Thoracic aorta (tissue), 2 donors: Measurements from ENCODE around the gene MACF1. TPM values are rescaled to one million over a fixed set of nuclear protein-coding genes. Genes with fewer than 3 reads are reported as not detected.
"Not testable (repeated sequence)": the region's sequence is repeated elsewhere in the genome, so short reads cannot be mapped to it uniquely, and the experiment has no call there.

Experiments
- ATAC-seq: fragments of 150-250 bp; one replicate; pipeline ENCODE4 v1.8.0; 2017; ENCODE audit warnings: low read depth; ENCODE audit not compliant: insufficient number of reproducible peaks, low FRiP score
- DNase-seq: peaks from one replicate; pipeline ENCODE4 v3.0.0-alpha.2; 2020; ENCODE audit warnings: low spot score
- H3K27ac ChIP-seq, 2 donors: fragments of 200-600 bp; sonication (generic); 1 replicate in 1 of 2; 2 replicates in 1 of 2; pipeline ENCODE4 v1.5.1; 2016; ENCODE audit warnings: mild to moderate bottlenecking in 2 of 2, moderate library complexity in 2 of 2
- H3K27me3 ChIP-seq: fragments of 200-600 bp; sonication (generic); replicated peaks from 2 replicates; pipeline ENCODE4 v1.6.0; 2016; ENCODE audit warnings: mild to moderate bottlenecking; ENCODE audit not compliant: insufficient read depth
- H3K36me3 ChIP-seq: fragments of 200-600 bp; sonication (generic); one replicate; pipeline ENCODE4 v1.5.1; 2016
- H3K4me1 ChIP-seq, 2 donors: fragments of 200-600 bp; sonication (generic); 1 replicate in 1 of 2; 2 replicates in 1 of 2; pipeline versions ENCODE4 v1.5.1 to v1.6.0; 2016; ENCODE audit warnings: low read depth in 2 of 2, mild to moderate bottlenecking in 1 of 2; ENCODE audit not compliant: control insufficient read depth in 1 of 2
- H3K4me3 ChIP-seq: fragments of 200-600 bp; sonication (generic); 2 replicates; pipeline ENCODE4 v1.5.1; 2016; ENCODE audit warnings: mild to moderate bottlenecking
- H3K9me3 ChIP-seq: fragments of 200-600 bp; sonication (generic); 2 replicates; pipeline ENCODE4 v1.5.1; 2016
- total RNA-seq, 2 donors: library from RNA; depleted of rRNA; stranded (reverse); fragments of >200 nt; gene quantifications; one replicate each; pipeline versions ENCODE4 v1.1.0 to v1.2.3, GENCODE V29; 2016
- TF ChIP-seq, protein P1 (sequence below): fragments of 200-600 bp; sonication (generic); IDR thresholded peaks from one replicate; pipeline ENCODE4 v1.5.1; 2019; ENCODE audit warnings: antibody characterized with exemption

MACF1 gene
- total RNA-seq, 2 donors from 2014 or later = 604 to 650 TPM

DNA sequence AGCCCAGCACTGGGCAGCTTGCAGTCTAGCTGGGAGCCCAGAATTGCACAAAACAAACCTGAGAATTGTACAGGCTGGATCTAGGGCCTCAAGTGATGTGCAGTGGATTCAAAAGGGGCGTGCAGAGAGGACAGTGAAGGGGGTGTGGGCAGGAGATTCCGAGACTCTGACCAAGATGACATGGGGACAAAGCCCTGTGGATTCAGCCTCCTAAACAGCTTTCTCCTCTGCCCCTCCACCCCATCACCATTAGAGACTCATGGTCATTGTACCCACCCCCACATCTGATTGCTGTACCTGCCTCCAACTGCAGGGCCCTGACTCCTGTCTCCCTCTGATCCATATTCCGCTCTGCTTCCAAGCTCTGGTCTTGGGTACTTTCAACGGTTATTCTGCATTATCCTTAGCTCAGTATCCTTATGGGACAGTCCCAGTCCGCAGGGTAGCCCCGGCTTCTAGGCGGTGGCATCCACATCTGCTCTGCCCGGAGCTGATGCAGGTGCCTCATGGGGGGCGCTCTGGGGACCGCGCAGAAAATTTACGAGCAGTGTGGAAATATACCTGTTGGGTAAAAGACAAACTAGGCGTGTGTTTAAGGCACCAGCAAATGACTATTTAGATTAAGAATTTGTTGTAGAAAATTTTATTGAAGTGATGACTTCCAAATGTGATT is 285.2 kb downstream of the MACF1 start:
- ATAC-seq (no peak), DNase-seq (no peak)
- no peak overlapping the region for H3K27ac ChIP-seq
- no peak overlapping the region for H3K4me3 ChIP-seq
- no peaks in the 10 kb centered on the region for H3K27me3 ChIP-seq
- H3K36me3 ChIP-seq = peaks cover 23% of the 10 kb centered on the region
- H3K4me1 ChIP-seq = peaks cover 2 to 12% of the 10 kb centered on the region in 2 donors
- TF ChIP-seq, protein P1, sequence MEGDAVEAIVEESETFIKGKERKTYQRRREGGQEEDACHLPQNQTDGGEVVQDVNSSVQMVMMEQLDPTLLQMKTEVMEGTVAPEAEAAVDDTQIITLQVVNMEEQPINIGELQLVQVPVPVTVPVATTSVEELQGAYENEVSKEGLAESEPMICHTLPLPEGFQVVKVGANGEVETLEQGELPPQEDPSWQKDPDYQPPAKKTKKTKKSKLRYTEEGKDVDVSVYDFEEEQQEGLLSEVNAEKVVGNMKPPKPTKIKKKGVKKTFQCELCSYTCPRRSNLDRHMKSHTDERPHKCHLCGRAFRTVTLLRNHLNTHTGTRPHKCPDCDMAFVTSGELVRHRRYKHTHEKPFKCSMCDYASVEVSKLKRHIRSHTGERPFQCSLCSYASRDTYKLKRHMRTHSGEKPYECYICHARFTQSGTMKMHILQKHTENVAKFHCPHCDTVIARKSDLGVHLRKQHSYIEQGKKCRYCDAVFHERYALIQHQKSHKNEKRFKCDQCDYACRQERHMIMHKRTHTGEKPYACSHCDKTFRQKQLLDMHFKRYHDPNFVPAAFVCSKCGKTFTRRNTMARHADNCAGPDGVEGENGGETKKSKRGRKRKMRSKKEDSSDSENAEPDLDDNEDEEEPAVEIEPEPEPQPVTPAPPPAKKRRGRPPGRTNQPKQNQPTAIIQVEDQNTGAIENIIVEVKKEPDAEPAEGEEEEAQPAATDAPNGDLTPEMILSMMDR = no peak
- H3K9me3 ChIP-seq = no peaks in the 10 kb centered on the region

DNA sequence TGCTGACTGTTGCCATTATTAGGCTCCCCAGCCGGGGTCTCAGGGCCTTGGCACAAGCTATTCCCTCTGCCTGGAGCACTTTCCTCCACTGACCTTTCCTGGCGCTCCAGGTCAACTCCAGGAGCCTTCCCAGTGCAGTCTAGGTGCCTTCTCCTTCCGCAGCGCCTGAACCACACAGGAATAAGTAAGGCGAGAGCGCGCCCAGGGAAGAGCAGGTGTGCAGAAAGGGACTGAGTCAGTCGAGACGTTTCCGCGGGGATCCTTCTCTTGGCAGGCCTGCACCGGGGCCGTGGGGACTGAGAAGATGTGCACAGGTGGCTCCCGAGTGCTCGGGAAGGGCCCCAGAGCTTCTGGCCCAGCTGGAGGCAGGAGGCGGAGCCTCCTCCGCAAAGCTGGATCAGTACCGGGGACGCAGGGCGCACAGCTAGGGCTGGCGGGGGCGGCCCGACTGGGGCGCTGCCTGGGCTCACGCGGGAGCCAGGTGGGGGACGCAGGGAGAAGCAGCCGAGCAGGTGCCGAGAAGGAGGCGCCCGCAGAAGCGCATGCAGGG is 286.2 kb downstream of the MACF1 start:
- ATAC-seq = no peak
- H3K4me3 ChIP-seq = peak overlapping the region; percentile 75
- TF ChIP-seq, protein P1 = no peak

DNA sequence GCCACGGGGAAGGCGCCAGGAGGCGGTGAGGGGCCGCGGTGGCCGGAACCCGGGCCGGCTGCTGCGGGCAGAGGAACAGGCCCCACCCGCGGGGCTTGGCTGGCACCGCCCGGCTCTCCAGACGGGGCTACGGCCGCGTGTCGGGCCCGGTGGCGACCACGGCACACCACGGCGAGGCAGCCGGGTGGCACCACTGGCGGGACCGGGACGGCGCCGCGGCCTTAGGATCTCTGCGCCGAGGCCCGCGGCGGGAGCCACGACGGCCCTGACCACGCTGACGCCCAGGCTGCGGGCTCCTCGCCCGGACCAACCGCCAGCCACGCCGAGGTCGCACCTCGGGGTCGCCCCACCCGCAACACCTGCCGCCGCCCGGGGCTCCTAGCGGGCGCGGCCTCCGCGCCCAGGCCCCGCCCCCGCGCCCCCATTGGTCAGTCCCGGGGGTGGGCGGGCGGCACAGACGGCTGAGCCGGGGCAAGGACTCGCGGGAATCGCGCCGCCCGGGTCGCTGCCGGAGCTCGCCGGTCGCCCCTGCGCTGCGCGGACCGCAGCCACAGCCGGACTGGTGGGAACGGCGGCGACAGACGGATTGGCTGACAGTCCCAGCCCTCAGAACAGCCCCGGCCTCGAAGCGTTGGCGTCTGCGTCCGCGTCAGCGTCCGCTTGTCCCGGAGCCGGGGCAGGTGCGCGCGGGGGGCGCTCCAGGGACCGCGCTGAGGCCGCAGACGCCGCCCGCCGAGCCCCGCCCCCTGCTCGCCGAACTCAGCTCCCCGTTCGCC is 286.8 kb downstream of the MACF1 start, which contains the start of gene BMP8A:
TSS of gene BMP8A (plus strand) at position 491 of the 776 bp plus-strand sequence. CDS start 356 bp downstream, outside the sequence.
- Histone ChIP-seq H3K4me1 (peaks cover 0 to 12% of the 10 kb centered on the region in 2 donors), H3K27me3 (no peaks in the 10 kb centered on the region), H3K27ac (no peak within 1 kb of the TSS), H3K4me3 (peak within 1 kb of the TSS; percentile 75), H3K36me3 (peaks cover 11% of the 10 kb centered on the region), H3K9me3 (no peaks in the 10 kb centered on the region)
- ATAC-seq (no peak), DNase-seq (no peak)
- TF ChIP-seq, protein P1 = no peak

More for the DNA sequence above, 286.2 kb downstream of the MACF1 start:
- Histone ChIP-seq H3K36me3 (peaks cover 14% of the 10 kb centered on the region), H3K9me3 (no peaks in the 10 kb centered on the region), H3K27ac (no peak overlapping the region), H3K4me1 (peaks cover 0 to 12% of the 10 kb centered on the region in 2 donors), H3K27me3 (no peaks in the 10 kb centered on the region)
- DNase-seq = no peak

DNA sequence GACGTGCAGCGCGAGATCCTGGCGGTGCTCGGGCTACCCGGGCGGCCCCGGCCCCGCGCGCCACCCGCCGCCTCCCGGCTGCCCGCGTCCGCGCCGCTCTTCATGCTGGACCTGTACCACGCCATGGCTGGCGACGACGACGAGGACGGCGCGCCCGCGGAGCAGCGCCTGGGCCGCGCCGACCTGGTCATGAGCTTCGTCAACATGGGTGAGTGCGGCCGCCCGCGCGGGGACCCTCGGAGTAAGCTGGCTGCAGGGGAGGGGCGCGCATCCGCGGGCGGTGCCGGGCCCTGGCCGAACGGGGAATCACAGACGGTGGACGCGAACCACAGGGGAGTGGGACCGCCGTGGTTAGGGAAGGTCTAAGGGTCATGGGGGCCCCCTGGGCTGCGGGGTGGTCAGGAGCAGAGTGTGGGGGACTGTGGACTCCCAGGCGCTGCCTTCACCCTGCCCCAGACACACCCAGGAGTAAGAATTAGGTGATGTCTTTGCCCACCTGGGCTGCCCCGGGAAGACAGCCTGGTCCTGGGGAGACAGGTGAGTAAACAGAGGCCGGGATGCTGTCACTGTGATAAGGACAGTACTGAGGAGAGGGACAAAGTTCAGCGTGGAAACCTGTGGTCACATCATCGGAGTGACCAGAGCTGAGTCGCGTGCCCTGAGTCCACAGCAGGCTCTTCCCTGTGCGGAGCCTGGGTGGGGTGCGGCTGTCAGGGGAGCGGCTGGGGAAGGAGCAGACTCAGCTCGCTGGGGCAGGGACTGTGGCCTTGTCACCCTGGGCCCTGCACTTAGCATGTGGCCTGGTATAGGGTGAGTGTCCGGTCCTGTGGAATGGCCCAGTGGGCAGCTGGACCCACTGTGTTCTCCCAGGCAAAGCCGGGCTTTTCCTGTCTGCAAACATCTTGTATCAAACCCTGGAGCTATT is 287.9 kb downstream of the MACF1 start:
- not testable (repeated sequence) for H3K36me3 ChIP-seq, DNase-seq, H3K27me3 ChIP-seq, H3K4me3 ChIP-seq, H3K27ac ChIP-seq, H3K9me3 ChIP-seq
- H3K4me1 ChIP-seq = peaks cover 0 to 12% of the 10 kb centered on the region in 2 donors
- peak; percentile 3 for ATAC-seq

DNA sequence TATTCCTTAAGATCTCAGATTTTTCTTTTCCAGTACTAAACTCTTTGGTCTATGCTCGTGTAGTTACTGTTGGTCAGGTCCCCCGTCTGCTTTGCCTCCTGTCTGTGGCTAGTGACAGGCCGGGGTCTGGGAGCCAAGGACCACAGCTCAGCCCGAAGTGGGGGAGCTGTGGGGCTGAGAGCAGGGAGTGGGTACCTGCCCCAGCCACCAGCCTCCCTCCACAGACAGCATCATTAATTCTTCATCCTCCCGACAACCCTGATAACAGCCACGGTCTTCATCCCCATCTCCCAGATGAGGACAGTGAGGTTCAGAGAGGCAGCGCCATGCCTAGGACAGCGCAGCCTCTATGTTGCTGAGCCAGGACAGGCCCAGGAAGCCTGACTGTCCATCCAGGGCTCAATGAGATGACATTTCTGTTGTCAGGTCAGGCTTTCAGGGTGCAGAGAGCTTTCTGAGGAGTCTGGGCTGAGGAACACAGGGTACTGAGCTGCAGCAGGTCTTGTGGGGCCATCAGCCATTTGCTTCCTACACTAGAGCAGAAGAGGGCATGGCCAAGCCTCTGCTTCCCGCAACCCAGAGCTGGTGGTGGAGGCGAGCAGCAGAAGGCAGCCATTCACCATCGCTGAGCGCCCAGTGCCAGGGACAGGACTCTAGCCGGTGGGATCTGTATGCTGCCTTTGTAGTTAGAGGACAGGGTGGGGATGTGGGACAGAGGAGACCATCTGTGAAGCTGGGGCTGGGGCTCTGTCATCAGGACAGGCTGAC is 288.7 kb downstream of the MACF1 start:
- DNase-seq, H3K4me3 ChIP-seq, H3K36me3 ChIP-seq, H3K9me3 ChIP-seq, H3K27ac ChIP-seq, ATAC-seq, H3K27me3 ChIP-seq: not testable (repeated sequence)
- peaks cover 0 to 12% of the 10 kb centered on the region in 2 donors for H3K4me1 ChIP-seq
